Measurements from ENCODE around the gene CPEB1. TPM values are rescaled to one million over a fixed set of nuclear protein-coding genes. Genes with fewer than 3 reads are reported as not detected.
"Not testable (repeated sequence)": the region's sequence is repeated elsewhere in the genome, so short reads cannot be mapped to it uniquely, and the experiment has no call there.

Gene CPEB1
- polyA plus RNA-seq, 1 donor from 2014 or later = 0.11 TPM

DNA sequence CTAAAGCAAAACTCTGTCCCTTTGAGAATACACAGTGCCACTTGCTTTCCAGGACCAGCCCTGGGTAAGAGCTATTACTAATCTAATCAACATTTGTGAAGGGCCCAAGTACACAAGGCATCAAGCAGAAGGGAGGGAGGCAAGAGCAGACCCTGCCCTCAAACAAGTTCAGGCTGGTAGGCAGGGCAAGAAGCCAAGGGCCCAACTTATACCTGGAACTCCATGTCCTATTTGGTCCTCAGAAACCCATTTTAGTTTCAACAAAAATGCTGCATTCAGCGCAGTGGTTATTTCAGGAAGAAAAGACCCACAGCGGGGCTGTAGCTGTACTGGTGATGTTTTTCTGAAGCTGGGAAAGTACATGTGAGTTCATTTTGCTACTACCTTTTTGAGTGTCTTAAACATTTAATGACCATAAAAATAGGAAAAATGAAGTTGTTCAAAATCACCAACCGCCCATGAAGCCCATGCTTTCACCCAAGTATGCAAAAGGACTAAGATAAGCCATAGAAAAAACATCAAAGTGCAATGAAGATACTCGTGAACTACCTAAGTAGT lies 109.7 kb downstream of the CPEB1 start:
- Mint-ChIP-seq H3K4me1 (peaks cover 11 to 19% (median 18%) of the 10 kb centered on the region in 3 donors), H3K27ac (peak overlapping the region in 2 of 3 donors; percentile 2 to 76), H3K4me3 (peak overlapping the region in 3 of 4 donors; percentile 49 to 98 (median 83)), H3K9me3 (no peaks in the 10 kb centered on the region), H3K36me3 (peaks cover 13% of the 10 kb centered on the region), H3K27me3 (no peaks in the 10 kb centered on the region)

DNA sequence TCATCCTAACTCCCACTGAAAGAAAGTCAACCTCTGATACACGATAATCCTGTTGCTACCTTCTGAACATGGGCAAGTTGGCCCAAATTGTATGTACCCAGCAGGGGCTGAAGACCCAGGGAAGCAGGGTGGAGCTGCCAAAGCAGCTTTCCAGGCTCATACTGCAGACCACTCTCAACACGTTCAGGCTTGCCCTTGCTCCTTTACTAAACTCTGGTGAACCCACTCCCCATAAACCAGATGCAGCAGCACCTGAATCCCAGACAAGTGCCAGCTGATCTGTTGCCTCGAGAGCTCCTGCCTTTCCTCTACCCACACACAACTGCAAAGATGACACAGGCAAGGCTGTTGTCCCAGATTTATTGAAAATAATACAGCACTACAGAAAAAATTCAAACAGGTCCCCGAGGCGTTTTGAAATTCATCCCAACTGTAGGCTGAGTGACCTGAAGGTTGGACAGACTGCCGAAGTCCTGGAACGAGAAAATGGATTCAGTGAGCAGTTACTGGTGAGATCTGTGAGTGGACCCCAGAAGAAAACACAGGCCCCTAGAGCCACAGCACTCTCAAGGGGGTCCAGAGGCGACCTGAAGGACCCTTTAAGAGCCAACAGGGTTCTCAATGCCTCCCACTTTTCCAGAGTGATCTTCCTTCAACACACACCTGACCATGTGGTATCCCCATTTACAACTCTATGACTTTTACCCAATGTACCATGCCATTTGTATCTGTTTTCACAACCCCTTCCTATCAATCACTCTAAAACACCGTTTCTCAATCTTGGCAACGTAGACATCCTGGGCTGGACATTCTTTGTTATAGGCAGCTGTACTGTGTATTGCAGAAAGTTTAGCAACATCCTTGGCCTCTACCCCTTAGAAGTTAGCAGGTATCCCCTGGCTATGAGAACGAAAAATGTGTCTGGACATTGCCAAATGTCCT lies 110.5 kb downstream of the CPEB1 start:
- Mint-ChIP-seq H3K4me1 (peaks cover 11 to 19% (median 18%) of the 10 kb centered on the region in 3 donors), H3K36me3 (peaks cover 13% of the 10 kb centered on the region), H3K27ac (peak overlapping the region in 1 of 3 donors; percentile 34), H3K4me3 (peak overlapping the region in 2 of 4 donors; percentile 5 to 98), H3K27me3 (no peaks in the 10 kb centered on the region), H3K9me3 (no peaks in the 10 kb centered on the region)

DNA sequence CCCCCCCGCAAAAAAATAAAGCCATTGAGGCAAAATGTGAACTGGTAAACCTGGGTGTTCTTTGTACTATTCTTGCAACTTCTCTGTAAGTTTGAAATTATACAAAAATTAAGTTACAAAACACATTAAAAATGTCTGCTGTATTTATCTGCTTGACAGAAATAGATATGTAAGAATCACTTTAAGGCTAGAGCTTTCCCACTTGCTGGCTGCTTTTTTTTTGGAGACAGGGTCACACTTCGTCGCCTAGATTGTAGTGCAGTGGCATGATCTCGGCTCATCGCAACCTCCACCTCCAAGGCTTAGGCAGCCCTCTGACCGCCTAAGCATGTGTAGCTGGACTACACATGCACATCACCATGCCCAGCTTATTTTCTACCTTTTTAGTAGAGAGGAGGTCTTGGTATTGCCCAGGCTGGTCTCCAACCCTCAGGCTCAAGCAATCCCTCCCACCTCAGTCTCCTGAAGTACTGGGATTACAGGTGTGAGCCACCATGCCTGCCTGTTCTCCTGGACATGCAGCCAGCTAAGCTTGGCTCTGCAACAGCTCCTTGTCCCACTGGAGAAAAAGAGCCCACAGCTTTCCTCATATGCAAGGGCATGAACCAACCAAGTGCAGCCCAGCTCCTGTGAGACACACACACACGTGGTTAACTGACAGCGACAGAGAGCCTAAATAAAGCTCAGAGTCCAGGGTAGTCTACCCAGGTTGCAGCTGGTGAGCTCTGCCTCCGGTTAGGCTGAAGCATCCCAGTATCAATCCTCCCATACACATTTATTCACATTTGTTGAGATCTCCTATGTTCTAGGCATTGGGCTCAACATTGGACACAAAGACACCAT lies 111.4 kb downstream of the CPEB1 start:
- no peak overlapping the region for H3K27ac Mint-ChIP-seq
- H3K9me3 Mint-ChIP-seq = no peaks in the 10 kb centered on the region
- peaks cover 13% of the 10 kb centered on the region for H3K36me3 Mint-ChIP-seq
- H3K4me1 Mint-ChIP-seq = peaks cover 14 to 17% (median 16%) of the 10 kb centered on the region in 3 donors
- no peaks in the 10 kb centered on the region for H3K27me3 Mint-ChIP-seq
- H3K4me3 Mint-ChIP-seq = peak overlapping the region in 2 of 4 donors; percentile 5 to 53

DNA sequence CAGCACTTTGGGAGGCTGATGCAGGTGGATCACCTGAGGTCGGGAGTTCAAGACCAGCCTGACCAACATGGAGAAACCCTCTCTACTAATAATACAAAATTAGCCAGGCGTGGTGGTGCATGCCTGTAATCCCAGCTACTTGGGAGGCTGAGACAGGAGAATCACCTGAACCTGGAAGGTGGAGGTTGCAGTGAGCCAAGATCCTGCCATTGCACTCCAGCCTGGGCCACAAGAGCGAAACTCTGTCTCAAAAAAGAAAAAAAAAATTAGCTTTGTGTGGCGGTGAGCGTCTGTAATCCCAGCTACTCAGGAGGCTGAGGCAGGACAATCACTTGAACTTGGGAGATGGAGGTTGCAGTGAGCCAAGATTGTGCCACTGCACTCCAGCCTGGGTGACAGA lies 112.0 kb downstream of the CPEB1 start:
- not testable (repeated sequence) for H3K9me3 Mint-ChIP-seq, H3K27me3 Mint-ChIP-seq, H3K27ac Mint-ChIP-seq, H3K4me3 Mint-ChIP-seq
- H3K36me3 Mint-ChIP-seq = peaks cover 13% of the 10 kb centered on the region
- peaks cover 11 to 18% (median 17%) of the 10 kb centered on the region in 3 donors for H3K4me1 Mint-ChIP-seq

DNA sequence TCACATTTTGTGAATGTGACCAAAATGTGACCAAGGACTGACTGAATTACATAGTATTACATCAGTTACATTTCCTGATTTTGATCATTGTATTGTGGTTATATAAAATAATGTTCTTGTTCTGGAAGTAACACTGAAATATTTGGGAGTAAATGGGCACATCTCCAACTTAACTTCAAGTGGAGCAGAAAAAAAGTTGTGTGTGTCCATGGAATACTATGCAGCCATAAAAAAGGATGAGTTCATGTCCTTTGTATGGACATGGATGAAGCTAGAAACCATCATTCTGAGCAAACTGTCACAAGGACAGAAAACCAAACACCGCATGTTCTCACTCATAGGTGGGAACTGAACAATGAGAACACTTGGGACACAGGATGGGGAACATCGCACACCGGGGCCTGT lies 112.7 kb downstream of the CPEB1 start:
- H3K27ac Mint-ChIP-seq, H3K4me3 Mint-ChIP-seq, H3K27me3 Mint-ChIP-seq, H3K9me3 Mint-ChIP-seq: not testable (repeated sequence)
- H3K36me3 Mint-ChIP-seq = peaks cover 13% of the 10 kb centered on the region
- peaks cover 6 to 18% (median 17%) of the 10 kb centered on the region in 3 donors for H3K4me1 Mint-ChIP-seq

DNA sequence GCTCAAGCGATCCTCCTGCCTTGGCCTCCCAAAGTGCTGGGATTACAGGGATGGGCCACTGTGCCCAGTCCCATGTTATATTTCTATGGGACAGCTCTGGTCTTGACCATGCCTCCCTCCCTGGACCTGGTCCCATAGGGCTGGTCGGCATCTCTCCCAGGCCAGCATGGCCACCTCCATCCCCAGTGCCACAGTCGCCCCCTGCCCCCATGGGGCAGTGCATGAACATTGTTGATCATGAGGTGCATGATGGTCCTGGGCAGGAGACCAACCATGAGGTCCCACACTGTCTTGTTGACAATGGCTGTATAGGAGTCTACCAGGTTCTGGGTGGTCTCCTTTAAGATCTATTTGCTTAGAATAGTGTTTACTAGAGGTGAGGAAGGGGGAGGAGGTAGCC lies 113.4 kb downstream of the CPEB1 start:
- H3K36me3 Mint-ChIP-seq = peaks cover 11% of the 10 kb centered on the region

DNA sequence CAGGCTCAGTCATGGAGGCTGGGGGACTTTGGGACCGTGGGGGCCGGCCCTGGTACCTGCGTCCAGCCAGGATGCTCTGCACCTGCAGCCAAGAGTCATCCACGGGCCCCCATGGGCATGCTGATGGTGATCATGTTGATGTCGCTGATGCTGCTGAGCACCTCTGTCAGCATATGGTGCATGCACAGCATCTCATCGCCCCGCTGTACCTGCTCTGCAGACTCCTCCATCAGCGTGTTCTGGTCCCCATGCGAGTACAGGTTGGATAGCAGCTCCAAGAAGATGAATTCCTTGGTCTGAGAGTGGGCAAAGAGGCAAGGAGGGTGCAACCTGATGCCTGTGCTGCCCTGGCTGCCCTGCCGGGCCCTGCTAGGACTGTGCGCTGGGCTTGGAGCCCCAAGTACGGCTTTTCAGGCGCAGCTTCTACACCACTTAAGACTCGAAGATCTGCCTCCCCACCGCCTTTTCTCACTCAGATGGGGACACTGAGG lies 114.1 kb downstream of the CPEB1 start:
- Mint-ChIP-seq H3K9me3 (no peaks in the 10 kb centered on the region), H3K36me3 (peaks cover 11% of the 10 kb centered on the region), H3K4me3 (peak overlapping the region in 1 of 4 donors; percentile 17), H3K27me3 (no peaks in the 10 kb centered on the region), H3K27ac (no peak overlapping the region), H3K4me1 (peaks cover 0 to 12% (median 11%) of the 10 kb centered on the region in 3 donors)

More for the DNA sequence above, 113.4 kb downstream of the CPEB1 start:
- H3K4me1 Mint-ChIP-seq = peaks cover 2 to 13% (median 12%) of the 10 kb centered on the region in 3 donors
- no peak overlapping the region for H3K4me3 Mint-ChIP-seq
- no peak overlapping the region for H3K27ac Mint-ChIP-seq
- H3K9me3 Mint-ChIP-seq = no peaks in the 10 kb centered on the region
- H3K27me3 Mint-ChIP-seq = no peaks in the 10 kb centered on the region

DNA sequence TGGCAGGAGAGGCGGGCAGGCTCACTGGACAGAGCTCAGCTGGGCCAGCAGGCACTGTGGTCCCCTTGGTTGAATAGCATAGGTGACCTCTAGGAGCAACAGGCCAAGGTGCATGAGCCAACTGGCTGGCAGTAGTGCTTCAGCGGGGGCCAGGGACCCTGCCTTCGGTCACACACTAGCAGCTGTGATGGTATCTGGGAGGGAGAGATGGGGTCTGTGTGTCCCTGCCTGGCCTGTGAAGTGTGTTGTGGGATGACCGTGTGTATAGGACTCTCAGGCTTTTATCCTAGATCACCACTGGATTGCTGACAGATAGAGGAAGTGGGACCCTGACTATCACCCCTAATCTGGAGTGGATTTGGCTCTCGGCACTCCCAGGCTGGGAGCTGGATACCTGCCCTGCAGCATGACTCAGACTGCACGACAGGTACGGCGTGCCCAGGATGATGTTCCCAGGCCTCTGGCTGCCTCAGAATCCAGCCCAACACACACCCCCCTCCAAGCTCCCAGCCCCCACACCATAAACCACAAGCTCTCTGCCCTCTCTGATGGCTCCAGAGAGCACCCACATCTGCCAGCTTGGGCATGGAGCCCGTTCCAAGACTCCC lies 114.7 kb downstream of the CPEB1 start:
- H3K4me3 Mint-ChIP-seq = no peak overlapping the region
- H3K27ac Mint-ChIP-seq = no peak overlapping the region

DNA sequence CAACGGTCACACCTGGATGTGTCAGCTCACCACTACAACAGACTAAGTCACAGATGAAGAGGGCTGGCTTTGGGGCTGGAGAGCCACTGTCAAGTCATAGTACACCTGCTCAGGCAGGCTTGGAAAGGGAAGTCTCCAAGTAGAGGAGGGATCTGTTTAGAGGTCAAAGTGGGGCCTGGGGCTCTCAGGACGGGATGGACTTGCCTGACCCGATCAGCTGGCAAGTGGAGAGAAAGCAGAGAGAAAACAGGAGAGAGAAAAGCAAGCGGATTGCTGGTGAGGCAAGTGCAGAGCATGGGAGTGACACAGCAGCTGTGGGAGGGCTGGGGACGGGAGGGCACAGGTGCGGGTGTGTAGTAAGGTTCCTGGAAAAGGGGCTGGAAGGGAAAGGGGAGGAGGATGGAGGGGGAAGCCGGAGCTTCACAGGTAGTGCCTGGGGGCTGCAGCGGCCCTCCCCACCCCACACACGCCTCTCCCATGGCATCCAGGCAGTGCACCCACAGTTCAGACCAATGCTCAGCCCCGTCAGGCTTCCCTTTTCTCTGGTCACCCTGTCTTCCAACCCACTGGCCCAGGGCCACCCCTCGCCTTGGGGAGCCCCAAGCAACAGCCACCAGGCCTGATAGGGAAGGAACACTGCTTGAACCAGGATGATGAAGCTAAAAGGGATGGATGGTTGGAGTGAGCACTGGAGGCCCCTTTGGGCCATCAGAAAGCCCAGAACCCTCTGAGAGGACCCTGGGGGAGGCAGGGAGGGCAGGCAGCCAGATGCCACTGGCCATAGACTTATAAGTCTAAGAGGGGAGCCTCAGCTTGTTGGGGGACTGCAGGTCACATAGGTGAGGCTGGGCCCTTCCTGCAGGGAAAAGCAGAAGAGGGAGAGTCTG lies 115.4 kb downstream of the CPEB1 start:
- Mint-ChIP-seq H3K36me3 (peaks cover 11% of the 10 kb centered on the region), H3K27me3 (no peaks in the 10 kb centered on the region), H3K4me1 (peaks cover 0 to 7% (median 4%) of the 10 kb centered on the region in 3 donors), H3K9me3 (no peaks in the 10 kb centered on the region), H3K27ac (no peak overlapping the region), H3K4me3 (no peak overlapping the region)

More for the DNA sequence above, 114.7 kb downstream of the CPEB1 start:
- H3K36me3 Mint-ChIP-seq = peaks cover 11% of the 10 kb centered on the region
- H3K27me3 Mint-ChIP-seq = no peaks in the 10 kb centered on the region
- H3K9me3 Mint-ChIP-seq = no peaks in the 10 kb centered on the region
- H3K4me1 Mint-ChIP-seq = peaks cover 0 to 9% (median 7%) of the 10 kb centered on the region in 3 donors

DNA sequence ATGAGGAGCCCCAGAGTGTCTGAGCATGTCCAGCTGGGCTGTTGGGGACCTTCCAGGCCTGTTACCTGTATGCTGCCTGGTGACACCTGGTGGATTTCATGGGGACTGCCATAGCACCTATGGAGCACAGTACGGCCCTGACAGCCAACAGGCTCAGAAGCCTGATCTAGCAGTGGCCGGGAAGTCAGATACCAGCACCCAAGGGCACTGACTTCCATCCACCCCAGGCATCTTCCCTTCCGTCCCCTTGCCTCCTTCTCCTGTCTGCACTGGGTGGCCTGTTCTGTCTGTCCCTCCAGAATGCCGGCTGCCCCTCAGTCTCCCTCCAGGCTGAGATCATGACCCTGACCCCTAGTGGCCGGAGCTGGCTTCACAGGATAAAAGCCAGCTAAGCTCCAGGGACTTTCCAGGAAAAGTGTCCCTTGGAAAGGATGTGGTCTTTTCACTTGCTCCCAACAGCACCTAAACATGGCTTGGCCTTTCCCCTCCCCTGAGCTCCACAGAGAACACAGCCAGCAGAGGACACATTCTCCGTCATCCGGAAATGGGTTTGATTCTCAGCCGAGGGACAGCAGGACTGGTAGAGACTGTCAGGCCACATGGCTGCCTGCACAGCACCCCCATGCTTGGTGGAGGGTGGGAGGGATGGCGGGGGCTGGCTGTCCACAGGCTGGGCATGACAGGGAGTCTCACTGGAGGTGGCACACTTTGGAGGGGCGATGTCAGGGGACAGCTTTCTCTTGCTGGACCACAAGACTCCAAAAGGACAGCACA lies 116.4 kb downstream of the CPEB1 start:
- peak overlapping the region; percentile 6 to 96 (median 80) for H3K4me3 Mint-ChIP-seq
- H3K9me3 Mint-ChIP-seq = no peaks in the 10 kb centered on the region
- peaks cover 0 to 7% (median 4%) of the 10 kb centered on the region in 3 donors for H3K4me1 Mint-ChIP-seq
- no peaks in the 10 kb centered on the region for H3K27me3 Mint-ChIP-seq
- peaks cover 7% of the 10 kb centered on the region for H3K36me3 Mint-ChIP-seq
- peak overlapping the region in 2 of 3 donors; percentile 1 to 90 for H3K27ac Mint-ChIP-seq

DNA sequence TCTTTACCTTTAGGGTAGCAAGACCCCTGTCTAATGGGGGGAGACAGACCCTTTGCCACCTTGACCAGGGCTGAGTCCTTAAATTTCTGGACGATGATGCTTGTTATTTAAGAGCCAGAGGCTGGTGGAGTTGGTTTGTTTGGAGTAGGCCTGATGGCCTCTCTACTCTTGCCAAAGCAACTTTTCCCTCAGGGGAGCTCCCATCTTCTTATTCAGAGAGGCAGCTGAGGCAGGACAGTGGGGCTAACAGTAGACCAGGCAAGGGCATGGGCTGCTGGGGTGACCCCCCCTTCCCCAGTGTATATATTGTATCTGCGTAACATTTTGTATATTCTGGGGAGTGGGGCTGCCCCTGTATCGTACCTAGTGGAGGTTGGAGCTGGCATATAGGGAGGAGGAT lies 117.2 kb downstream of the CPEB1 start:
- Mint-ChIP-seq H3K27me3 (no peaks in the 10 kb centered on the region), H3K36me3 (peaks cover 5% of the 10 kb centered on the region), H3K4me3 (no peak overlapping the region), H3K9me3 (no peaks in the 10 kb centered on the region), H3K4me1 (peaks cover 0 to 7% (median 4%) of the 10 kb centered on the region in 3 donors), H3K27ac (peak overlapping the region in 1 of 3 donors; percentile 1)

DNA sequence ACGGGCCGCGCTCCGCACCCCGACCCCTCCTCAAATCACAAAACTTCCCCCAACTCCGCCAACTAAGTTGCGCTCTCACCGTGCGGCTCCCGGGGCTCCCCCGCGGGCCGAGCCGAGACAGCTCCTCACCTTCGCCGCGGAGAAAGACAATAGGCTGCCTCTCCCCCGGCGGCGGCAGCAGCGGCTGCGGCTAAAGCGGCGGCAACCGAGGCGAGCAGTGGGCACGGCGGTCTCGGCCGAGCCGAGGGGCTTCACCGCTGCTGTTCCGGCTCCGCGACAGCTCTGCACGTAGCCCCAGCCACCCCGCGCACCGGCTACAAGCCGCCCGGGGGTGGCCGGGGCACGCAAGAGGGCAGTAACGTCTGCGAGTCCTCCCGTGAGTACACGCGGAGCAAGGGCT lies 133.6 kb downstream of the CPEB1 start:
- not testable (repeated sequence) for H3K27ac Mint-ChIP-seq, H3K36me3 Mint-ChIP-seq, H3K27me3 Mint-ChIP-seq, H3K4me1 Mint-ChIP-seq, H3K9me3 Mint-ChIP-seq, H3K4me3 Mint-ChIP-seq

DNA sequence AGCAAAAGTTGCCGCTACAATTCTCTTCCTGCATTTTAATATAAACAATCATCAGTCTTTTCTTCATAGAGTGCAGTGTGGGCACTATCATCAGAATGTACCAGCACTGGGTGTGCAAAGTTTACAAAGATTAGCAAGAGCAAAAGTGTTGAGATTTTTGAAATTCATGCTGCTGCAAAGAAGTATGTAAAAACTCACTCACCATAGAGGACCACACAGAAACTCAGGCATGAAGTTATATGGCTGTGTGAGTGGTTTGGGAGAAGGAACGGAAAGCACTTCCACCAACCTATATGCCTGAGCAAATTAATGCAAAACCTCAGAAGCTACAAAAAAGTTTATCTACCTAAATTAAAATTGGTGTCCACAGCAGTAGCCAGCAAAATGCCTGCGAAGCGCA lies 139.5 kb downstream of the CPEB1 start:
- not testable (repeated sequence) for H3K4me1 Mint-ChIP-seq, H3K27me3 Mint-ChIP-seq, H3K27ac Mint-ChIP-seq, H3K36me3 Mint-ChIP-seq, H3K9me3 Mint-ChIP-seq
- H3K4me3 Mint-ChIP-seq = peak overlapping the region in 1 of 4 donors; percentile 19

Measured in IgD-negative memory B cell (primary cell).